Hypothalamus (tissue), 51 donors: ENCODE measurements around the gene HSPB2.
"Not testable (repeated sequence)": the region's sequence is repeated elsewhere in the genome, so short reads cannot be mapped to it uniquely, and the experiment has no call there.

ENCODE experiments used
- DNase-seq, 51 donors: peaks; one replicate each; lab custom pipeline; 2025; lab: John Stamatoyannopoulos, UW

The HSPB2 gene

GRCh38 chr11:111912535-111912934 lies at the start of gene HSPB2:
Gene HSPB2, plus strand, starts transcription at chr11:111912734. Its CDS starts 96 bp downstream, at chr11:111912830.
- peak in 11 of 51 donors; percentile 18 to 82 (median 48) for DNase-seq

GRCh38 chr11:111870113-111870512 lies 42.4 kb upstream of the HSPB2 start:
- no peak for DNase-seq

GRCh38 chr11:111870522-111870885 lies 42.0 kb upstream of the HSPB2 start:
- no peak for DNase-seq

- peak; percentile 30 to 91 (median 60) for DNase-seq
These were observed 41.4 kb upstream of the HSPB2 start, which contains the start of gene ALG9 for GRCh38 chr11:111870886-111871692. Gene ALG9, minus strand, starts transcription at chr11:111871581. Its CDS starts 99 bp downstream, at chr11:111871482.

- peak in 1 of 51 donors; percentile 45 for DNase-seq
These were observed 40.8 kb upstream of the HSPB2 start for GRCh38 chr11:111871693-111872161.

GRCh38 chr11:111878385-111878848 lies 34.1 kb upstream of the HSPB2 start:
- DNase-seq: peak in 1 of 51 donors; percentile 31

- peak; percentile 79 to 98 (median 95) for DNase-seq
These were observed 33.5 kb upstream of the HSPB2 start, which contains the start of the genes CFAP68 and FDXACB1 for GRCh38 chr11:111878849-111879636. Gene CFAP68, plus strand, starts transcription at chr11:111879541. Its CDS starts 20 bp downstream, at chr11:111879561. Gene FDXACB1, minus strand, starts transcription at chr11:111879165. Its CDS starts 33 bp downstream, at chr11:111879132.

GRCh38 chr11:111879637-111879960 lies 32.9 kb upstream of the HSPB2 start:
- no peak for DNase-seq

- peak in 4 of 51 donors; percentile 1 to 9 (median 4) for DNase-seq
These were observed 30.3 kb upstream of the HSPB2 start for GRCh38 chr11:111882202-111882601.

GRCh38 chr11:111885053-111885452 lies 27.5 kb upstream of the HSPB2 start:
- not testable (repeated sequence) for DNase-seq

GRCh38 chr11:111886032-111886431 lies 26.5 kb upstream of the HSPB2 start:
- no peak for DNase-seq

GRCh38 chr11:111886844-111887243 lies 25.7 kb upstream of the HSPB2 start:
- DNase-seq: no peak

- no peak for DNase-seq
These were observed 7.1 kb upstream of the HSPB2 start for GRCh38 chr11:111905411-111905810.

GRCh38 chr11:111906680-111907079 lies 5.9 kb upstream of the HSPB2 start:
- no peak for DNase-seq

- peak in 2 of 51 donors; percentile 16 to 43 for DNase-seq
These were observed 3.8 kb upstream of the HSPB2 start for GRCh38 chr11:111908639-111909305.

GRCh38 chr11:111909378-111909777 lies 3.2 kb upstream of the HSPB2 start:
- DNase-seq: peak in 1 of 51 donors; percentile 43

- peak in 43 of 51 donors; percentile 13 to 92 (median 68) for DNase-seq
These were observed 1.6 kb upstream of the HSPB2 start for GRCh38 chr11:111910676-111911562.

GRCh38 chr11:111911563-111912401 lies 752 bp upstream of the HSPB2 start, which contains the start of gene CRYAB:
Gene CRYAB, minus strand, starts transcription at chr11:111911770. Its CDS starts 46 bp downstream, at chr11:111911724.
- DNase-seq: peak; percentile 41 to 97 (median 88)
